SK-N-SH treated with all-trans-retinoic acid at 6 μM for 48 hours (cell line): Measurements from ENCODE around the gene RP9.
"Not testable (repeated sequence)": the region's sequence is repeated elsewhere in the genome, so short reads cannot be mapped to it uniquely, and the experiment has no call there.

Source experiments
- ATAC-seq: fragments of 200-7000 bp; cut with Tn5 transposase; 3 replicates; pipeline ENCODE4 v1.9.1; 2020; ENCODE audit warnings: mild to moderate bottlenecking, moderate library complexity
- ARNTL ChIP-seq: fragments of 450-650 bp; formaldehyde crosslinking; IDR thresholded peaks from 2 replicates; pipeline ENCODE4 v1.5.0; 2020; ENCODE audit warnings: low read depth, mild to moderate bottlenecking, moderate library complexity, borderline replicate concordance
- BACH2 ChIP-seq: fragments of 250-450 bp; sonication (Bioruptor Pico); IDR thresholded peaks from 2 replicates; pipeline ENCODE4 v1.9.0; 2021; ENCODE audit warnings: mild to moderate bottlenecking, borderline replicate concordance
- CSDC2 ChIP-seq: fragments of 250-450 bp; sonication (Bioruptor Pico); IDR thresholded peaks from 2 replicates; pipeline ENCODE4 v1.5.0; 2020; ENCODE audit warnings: mild to moderate bottlenecking, moderate library complexity
- ESRRG ChIP-seq: fragments of 250-450 bp; sonication (Bioruptor Pico); IDR thresholded peaks from 2 replicates; pipeline ENCODE4 v1.6.1; 2021; ENCODE audit warnings: mild to moderate bottlenecking
- GLIS3 ChIP-seq: fragments of 250-450 bp; sonication (Bioruptor Pico); IDR thresholded peaks from 2 replicates; pipeline ENCODE4 v1.5.0; 2020; ENCODE audit warnings: mild to moderate bottlenecking, moderate library complexity
- ISL1 ChIP-seq: fragments of 250-450 bp; sonication (Bioruptor Pico); IDR thresholded peaks from 2 replicates; pipeline ENCODE4 v2.1.2; 2022; ENCODE audit warnings: mild to moderate bottlenecking, moderate library complexity
- OSR1 ChIP-seq: fragments of 250-450 bp; sonication (Bioruptor Pico); IDR thresholded peaks from 2 replicates; pipeline ENCODE4 v1.8.0; 2022; ENCODE audit warnings: moderate library complexity, mild to moderate bottlenecking, inconsistent platforms
- PATZ1 ChIP-seq: fragments of 250-450 bp; sonication (Bioruptor Pico); IDR thresholded peaks from 2 replicates; pipeline ENCODE4 v1.8.0; 2020; ENCODE audit warnings: mild to moderate bottlenecking, moderate library complexity, borderline replicate concordance
- PPARA ChIP-seq: fragments of 250-450 bp; sonication (Bioruptor Pico); IDR thresholded peaks from 2 replicates; pipeline ENCODE4 v1.5.0; 2020; ENCODE audit warnings: mild to moderate bottlenecking, borderline replicate concordance
- RARB ChIP-seq: fragments of 250-450 bp; sonication (Bioruptor Pico); IDR thresholded peaks from 2 replicates; pipeline ENCODE4 v1.8.0; 2021; ENCODE audit warnings: mild to moderate bottlenecking, moderate library complexity
- SNAI2 ChIP-seq: fragments of 250-450 bp; sonication (Bioruptor Pico); IDR thresholded peaks from 2 replicates; pipeline ENCODE4 v1.5.0; 2020; ENCODE audit warnings: mild to moderate bottlenecking, moderate library complexity
- TCF4 ChIP-seq: fragments of 250-450 bp; sonication (Bioruptor Pico); IDR thresholded peaks from 2 replicates; pipeline ENCODE4 v1.8.0; 2021; ENCODE audit warnings: mild to moderate bottlenecking, moderate library complexity, borderline replicate concordance
- TOX ChIP-seq: fragments of 250-450 bp; sonication (Bioruptor Pico); IDR thresholded peaks from 2 replicates; pipeline ENCODE4 v1.8.0; 2021; ENCODE audit warnings: mild to moderate bottlenecking, moderate library complexity, borderline replicate concordance
- TSHZ2 ChIP-seq: fragments of 250-450 bp; sonication (Bioruptor Pico); IDR thresholded peaks from 2 replicates; pipeline ENCODE4 v1.5.0; 2020; ENCODE audit warnings: mild to moderate bottlenecking, moderate library complexity
- ZFP3 ChIP-seq: fragments of 250-450 bp; sonication (Bioruptor Pico); IDR thresholded peaks from 2 replicates; pipeline ENCODE4 v1.5.0; 2020; ENCODE audit warnings: mild to moderate bottlenecking, moderate library complexity
- ZFP30 ChIP-seq: fragments of 450-650 bp; formaldehyde crosslinking; IDR thresholded peaks from 2 replicates; pipeline ENCODE4 v1.5.0; 2022; ENCODE audit warnings: mild to moderate bottlenecking, moderate library complexity
- ZNF565 ChIP-seq: fragments of 450-650 bp; formaldehyde crosslinking; conservative IDR thresholded peaks from 2 replicates; pipeline ENCODE4 v1.5.0; 2020; ENCODE audit warnings: low read depth, mild to moderate bottlenecking, moderate library complexity
- ZNF70 ChIP-seq: fragments of 450-650 bp; formaldehyde crosslinking; IDR thresholded peaks from 2 replicates; pipeline ENCODE4 v1.5.0; 2020; ENCODE audit warnings: mild to moderate bottlenecking, moderate library complexity
- ZNF8 ChIP-seq: fragments of 450-650 bp; formaldehyde crosslinking; IDR thresholded peaks from 2 replicates; pipeline ENCODE4 v1.5.0; 2020; ENCODE audit warnings: mild to moderate bottlenecking, moderate library complexity
- TF ChIP-seq, protein P1 (sequence below): fragments of 250-450 bp; sonication (Bioruptor Pico); IDR thresholded peaks from 2 replicates; pipeline ENCODE4 v1.8.0; 2021; ENCODE audit warnings: low read depth, mild to moderate bottlenecking, moderate library complexity, borderline replicate concordance
- TF ChIP-seq, protein P2 (sequence below): fragments of 250-450 bp; sonication (Bioruptor Pico); IDR thresholded peaks from 2 replicates; pipeline ENCODE4 v1.5.1; 2021; ENCODE audit warnings: mild to moderate bottlenecking, moderate library complexity

The RP9 gene

DNA sequence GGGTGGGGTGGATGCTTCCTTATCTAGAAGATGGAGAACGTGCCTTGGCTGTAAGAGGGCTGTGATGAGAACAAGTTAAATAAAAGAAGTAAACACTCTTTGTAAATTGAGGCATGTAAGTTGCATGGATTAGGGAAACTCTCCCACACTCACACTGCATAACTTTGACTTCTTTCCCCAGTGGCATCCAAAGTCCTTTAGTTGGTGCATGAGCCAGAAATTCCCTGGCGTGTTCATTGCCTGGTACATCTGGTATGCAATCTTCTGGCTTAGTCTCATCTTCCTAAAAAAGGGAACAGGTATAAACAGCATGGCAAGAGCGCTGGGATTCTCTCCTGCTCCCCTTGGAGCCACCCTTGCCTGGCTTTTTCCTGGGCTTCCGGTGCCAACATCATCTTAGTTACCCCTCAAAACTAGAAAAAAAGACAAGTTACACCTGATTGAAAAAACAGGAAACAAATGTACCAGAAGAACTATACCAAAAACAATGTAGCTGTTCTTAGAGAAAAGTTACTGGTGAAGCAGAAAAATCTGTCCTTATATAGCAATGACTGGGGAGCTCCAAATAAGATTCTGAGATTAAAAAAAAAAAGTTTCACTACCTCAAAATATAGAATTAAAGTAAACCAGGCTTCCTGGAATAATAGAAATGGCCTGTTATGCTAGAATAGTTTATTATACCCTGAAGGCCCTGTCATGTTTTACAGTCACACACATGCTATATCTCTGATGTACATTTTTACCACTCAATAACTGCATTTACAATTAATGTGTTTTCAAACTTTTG, 9.9 kb downstream of the RP9 start (continued):
- TF ChIP-seq, protein P1, sequence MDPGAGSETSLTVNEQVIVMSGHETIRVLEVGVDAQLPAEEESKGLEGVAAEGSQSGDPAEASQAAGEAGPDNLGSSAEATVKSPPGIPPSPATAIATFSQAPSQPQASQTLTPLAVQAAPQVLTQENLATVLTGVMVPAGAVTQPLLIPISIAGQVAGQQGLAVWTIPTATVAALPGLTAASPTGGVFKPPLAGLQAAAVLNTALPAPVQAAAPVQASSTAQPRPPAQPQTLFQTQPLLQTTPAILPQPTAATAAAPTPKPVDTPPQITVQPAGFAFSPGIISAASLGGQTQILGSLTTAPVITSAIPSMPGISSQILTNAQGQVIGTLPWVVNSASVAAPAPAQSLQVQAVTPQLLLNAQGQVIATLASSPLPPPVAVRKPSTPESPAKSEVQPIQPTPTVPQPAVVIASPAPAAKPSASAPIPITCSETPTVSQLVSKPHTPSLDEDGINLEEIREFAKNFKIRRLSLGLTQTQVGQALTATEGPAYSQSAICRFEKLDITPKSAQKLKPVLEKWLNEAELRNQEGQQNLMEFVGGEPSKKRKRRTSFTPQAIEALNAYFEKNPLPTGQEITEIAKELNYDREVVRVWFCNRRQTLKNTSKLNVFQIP (CRISPR knock-in tag): no peak
- no peak for TF ChIP-seq PATZ1 (CRISPR knock-in tag)
- TF ChIP-seq, all 23 proteins: peak for 0

DNA sequence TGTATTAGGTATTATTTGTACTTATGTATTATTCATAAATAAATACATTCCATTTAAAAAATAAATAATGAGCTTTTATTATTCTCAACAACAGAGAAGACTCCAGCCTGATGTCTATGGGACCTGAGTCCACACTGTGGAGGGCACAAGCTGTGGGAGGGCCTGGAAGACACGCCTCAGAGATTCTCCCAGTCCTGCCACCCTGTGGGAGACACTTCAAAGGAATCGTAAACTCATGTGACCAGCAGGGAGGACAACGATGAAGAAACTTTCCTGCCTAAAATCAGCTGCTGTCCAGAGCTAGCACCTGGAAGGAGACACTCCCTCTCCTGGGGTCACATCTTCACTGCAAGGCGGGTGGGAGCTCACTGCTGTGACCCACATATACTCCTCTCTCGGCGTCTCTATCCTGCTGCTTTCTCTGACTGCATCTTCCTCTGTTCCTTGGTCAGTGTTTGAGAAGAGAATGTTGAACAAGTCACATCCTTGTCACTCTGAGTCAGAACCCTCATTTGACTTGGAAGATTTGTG, 14.4 kb downstream of the RP9 start:
- not testable (repeated sequence) for ATAC-seq

GRCh38 chr7:33093266-33093665, 15.9 kb downstream of the RP9 start:
- no peak for TF ChIP-seq PPARA (CRISPR knock-in tag)
- no peak for TF ChIP-seq ZNF565 (CRISPR knock-in tag)
- TF ChIP-seq TCF4 (CRISPR knock-in tag): no peak
- no peak for TF ChIP-seq CSDC2
- no peak for TF ChIP-seq BACH2 (CRISPR knock-in tag)
- no peak for TF ChIP-seq SNAI2
- TF ChIP-seq ARNTL (CRISPR knock-in tag): no peak
- no peak for TF ChIP-seq ZFP30
- TF ChIP-seq RARB (CRISPR knock-in tag): no peak
- TF ChIP-seq TOX (CRISPR knock-in tag): no peak
- TF ChIP-seq ZNF70 (CRISPR knock-in tag): no peak
- no peak for TF ChIP-seq ZFP3 (CRISPR knock-in tag)
- TF ChIP-seq ISL1: no peak
- TF ChIP-seq OSR1: no peak
- TF ChIP-seq GLIS3 (CRISPR knock-in tag): no peak
- TF ChIP-seq ESRRG (CRISPR knock-in tag): no peak
- no peak for TF ChIP-seq ZNF8 (CRISPR knock-in tag)
- TF ChIP-seq, protein P2, sequence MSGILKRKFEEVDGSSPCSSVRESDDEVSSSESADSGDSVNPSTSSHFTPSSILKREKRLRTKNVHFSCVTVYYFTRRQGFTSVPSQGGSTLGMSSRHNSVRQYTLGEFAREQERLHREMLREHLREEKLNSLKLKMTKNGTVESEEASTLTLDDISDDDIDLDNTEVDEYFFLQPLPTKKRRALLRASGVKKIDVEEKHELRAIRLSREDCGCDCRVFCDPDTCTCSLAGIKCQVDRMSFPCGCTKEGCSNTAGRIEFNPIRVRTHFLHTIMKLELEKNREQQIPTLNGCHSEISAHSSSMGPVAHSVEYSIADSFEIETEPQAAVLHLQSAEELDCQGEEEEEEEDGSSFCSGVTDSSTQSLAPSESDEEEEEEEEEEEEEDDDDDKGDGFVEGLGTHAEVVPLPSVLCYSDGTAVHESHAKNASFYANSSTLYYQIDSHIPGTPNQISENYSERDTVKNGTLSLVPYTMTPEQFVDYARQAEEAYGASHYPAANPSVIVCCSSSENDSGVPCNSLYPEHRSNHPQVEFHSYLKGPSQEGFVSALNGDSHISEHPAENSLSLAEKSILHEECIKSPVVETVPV: no peak
- no peak for ATAC-seq

GRCh38 chr7:33091641-33092191, 17.5 kb downstream of the RP9 start:
- ATAC-seq: peak; percentile 45; the same call in 2 of the 3 replicates
- TF ChIP-seq PATZ1 (CRISPR knock-in tag): no peak
- TF ChIP-seq ZNF565 (CRISPR knock-in tag): no peak
- TF ChIP-seq GLIS3 (CRISPR knock-in tag): no peak
- TF ChIP-seq BACH2 (CRISPR knock-in tag): no peak
- no peak for TF ChIP-seq ARNTL (CRISPR knock-in tag)
- TF ChIP-seq RARB (CRISPR knock-in tag): no peak
- TF ChIP-seq CSDC2: no peak
- no peak for TF ChIP-seq ESRRG (CRISPR knock-in tag)
- TF ChIP-seq TSHZ2: no peak
- TF ChIP-seq, protein P2: no peak
- no peak for TF ChIP-seq ZFP30
- TF ChIP-seq PPARA (CRISPR knock-in tag): no peak
- TF ChIP-seq OSR1: no peak
- no peak for TF ChIP-seq ZFP3 (CRISPR knock-in tag)
- TF ChIP-seq ZNF8 (CRISPR knock-in tag): no peak
- no peak for TF ChIP-seq TOX (CRISPR knock-in tag)
